ENCODE data around the gene NEU3. TPM values are rescaled to one million over a fixed set of nuclear protein-coding genes. Genes with fewer than 3 reads are reported as not detected.
A peak's percentile ranks its signal among the peaks of the same experiment; 100 is the strongest.

NEU3 gene
- polyA plus RNA-seq, 3 donors = 2.3 to 25.1 (median 3.9) TPM

GRCh38 chr11:74990941-74991340 is 2.2 kb downstream of the NEU3 start:
- no peak for DNase-seq
- Histone ChIP-seq H3K79me2 (ENCODE audit: insufficient read depth, low read length) (peaks cover 35% of the 10 kb centered on the region), H3K4me1 (ENCODE audit: control insufficient read depth in 1 of 2, insufficient read depth in 2 of 2, low read length in 2 of 2) (peaks cover 21 to 36% of the 10 kb centered on the region in 2 donors), H4K20me1 (ENCODE audit: insufficient read depth, low read length) (no peaks in the 10 kb centered on the region), H3K9me3 (replicated peaks in 1 of 2; ENCODE audit: control insufficient read depth in 1 of 2, insufficient read depth in 1 of 2, low read length in 2 of 2) (no peaks in the 10 kb centered on the region), H3K27ac (ENCODE audit: low read depth in 1 of 2, low read length in 2 of 2) (peak overlapping the region in 1 of 2 donors; percentile 25), H2AFZ (ENCODE audit: insufficient read depth, low read depth, low read length, poor library complexity, severe bottlenecking) (no peak overlapping the region), H3K9ac (ENCODE audit: insufficient read depth, low read length, poor library complexity, severe bottlenecking) (no peak overlapping the region), H3K36me3 (replicated peaks in 1 of 2; ENCODE audit: control insufficient read depth in 1 of 2, insufficient read depth in 2 of 2, low read length in 2 of 2) (peaks cover 21 to 24% of the 10 kb centered on the region in 2 donors), H3K4me3 (replicated peaks in 1 of 3; ENCODE audit: low read depth in 2 of 3, low read length in 3 of 3) (no peak overlapping the region), H3K27me3 (ENCODE audit: control insufficient read depth in 2 of 2, insufficient read depth in 2 of 2, low read length in 2 of 2) (no peaks in the 10 kb centered on the region), H3K4me2 (replicated peaks; ENCODE audit: extremely low read depth, low read length, poor library complexity, severe bottlenecking) (peak overlapping the region; percentile 33)
- H3K27me3 Mint-ChIP-seq (ENCODE audit: low read depth in 3 of 3) = no peaks in the 10 kb centered on the region
- H3K9me3 Mint-ChIP-seq = no peaks in the 10 kb centered on the region
- peaks cover 28 to 35% of the 10 kb centered on the region in 2 donors for H3K36me3 Mint-ChIP-seq
- TF ChIP-seq CTCF (IDR thresholded peaks at IDR 0.05) = no peak
- intact Hi-C loops (cut with micrococcal nuclease) = loop anchor here (2.0 to 10.0 kb wide), 2 partner anchors 42 to 56 kb away; partner anchors contain the start of genes SPCS2 (in 1 of the 2) and XRRA1 (in 1 of the 2)
- peaks cover 34% of the 10 kb centered on the region for H3K4me1 Mint-ChIP-seq
- no peak overlapping the region for H3K4me3 Mint-ChIP-seq
- H3K27ac Mint-ChIP-seq = peak overlapping the region in 4 of 7 donors; percentile 61 to 93 (median 86)
- WGBS (ENCODE audit: insufficient coverage) = 80% methylated on average over 1 of the region's 1 CpG

GRCh38 chr11:74992852-74993251 is 4.1 kb downstream of the NEU3 start:
- H3K36me3 ChIP-seq (replicated peaks in 1 of 2; ENCODE audit: control insufficient read depth in 1 of 2, insufficient read depth in 2 of 2, low read length in 2 of 2) = peaks cover 33 to 40% of the 10 kb centered on the region in 2 donors
- H3K4me3 ChIP-seq (replicated peaks in 1 of 3; ENCODE audit: low read depth in 2 of 3, low read length in 3 of 3) = no peak overlapping the region
- no peak overlapping the region for H3K4me3 Mint-ChIP-seq
- no peaks in the 10 kb centered on the region for H4K20me1 ChIP-seq (ENCODE audit: insufficient read depth, low read length)
- no peak overlapping the region for H3K4me2 ChIP-seq (replicated peaks; ENCODE audit: extremely low read depth, low read length, poor library complexity, severe bottlenecking)
- peaks cover 39 to 53% of the 10 kb centered on the region in 2 donors for H3K36me3 Mint-ChIP-seq
- H3K9ac ChIP-seq (ENCODE audit: insufficient read depth, low read length, poor library complexity, severe bottlenecking) = no peak overlapping the region
- TF ChIP-seq CTCF (IDR thresholded peaks at IDR 0.05) = no peak
- intact Hi-C loops (cut with micrococcal nuclease) = loop anchor here in 1 of 2 donors (10.0 kb wide), 1 partner anchor 58 kb away; no protein-coding TSS in a partner anchor
- no peaks in the 10 kb centered on the region for H3K27me3 Mint-ChIP-seq (ENCODE audit: low read depth in 3 of 3)
- H3K4me1 Mint-ChIP-seq = peaks cover 34% of the 10 kb centered on the region
- no peak overlapping the region for H3K27ac ChIP-seq (ENCODE audit: low read depth in 1 of 2, low read length in 2 of 2)
- H3K79me2 ChIP-seq (ENCODE audit: insufficient read depth, low read length) = peaks cover 35% of the 10 kb centered on the region
- H3K9me3 ChIP-seq (replicated peaks in 1 of 2; ENCODE audit: control insufficient read depth in 1 of 2, insufficient read depth in 1 of 2, low read length in 2 of 2) = no peaks in the 10 kb centered on the region
- WGBS (ENCODE audit: insufficient coverage) = 100% methylated on average over 3 of the region's 5 CpGs
- no peaks in the 10 kb centered on the region for H3K9me3 Mint-ChIP-seq
- H2AFZ ChIP-seq (ENCODE audit: insufficient read depth, low read depth, low read length, poor library complexity, severe bottlenecking) = no peak overlapping the region
- no peak for DNase-seq
- H3K27me3 ChIP-seq (ENCODE audit: control insufficient read depth in 2 of 2, insufficient read depth in 2 of 2, low read length in 2 of 2) = no peaks in the 10 kb centered on the region
- H3K4me1 ChIP-seq (ENCODE audit: control insufficient read depth in 1 of 2, insufficient read depth in 2 of 2, low read length in 2 of 2) = peaks cover 21 to 36% of the 10 kb centered on the region in 2 donors
- peak overlapping the region in 1 of 7 donors; percentile 54 for H3K27ac Mint-ChIP-seq
